Smooth muscle cell of the brain vasculature (primary cell): ENCODE results near the gene SSH2.
"Not testable (repeated sequence)": the region's sequence is repeated elsewhere in the genome, so short reads cannot be mapped to it uniquely, and the experiment has no call there.

Experiments used
- DNase-seq: peaks from one replicate; pipeline ENCODE4 v3.0.0-alpha.2; 2012; ENCODE audit warnings: low read depth, low spot score

Gene SSH2

GRCh38 chr17:29746669-29747068, 183.4 kb downstream of the SSH2 start:
- DNase-seq = no peak

DNA sequence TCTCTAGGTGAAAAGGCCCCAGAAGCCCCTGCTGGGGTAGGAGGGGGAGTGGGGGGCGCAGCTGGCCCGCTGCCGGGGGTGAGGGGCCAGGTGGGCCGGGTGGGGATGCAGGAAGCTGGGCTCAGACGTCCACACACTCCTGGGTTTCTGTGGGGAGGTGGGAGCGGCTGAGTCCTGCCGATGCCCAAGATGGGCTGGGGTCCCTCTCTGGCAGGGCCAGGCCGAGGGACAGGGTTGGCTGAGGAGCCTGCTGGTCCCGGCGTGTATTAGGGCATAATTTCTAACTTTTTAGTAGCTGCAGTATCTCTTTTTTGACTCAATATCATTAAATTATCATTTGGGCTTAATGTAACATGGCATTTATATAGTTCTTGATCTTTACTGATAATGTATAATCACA, 185.9 kb downstream of the SSH2 start:
- no peak for DNase-seq

- no peak for DNase-seq
Observed at GRCh38 chr17:29742210-29742513, 187.9 kb downstream of the SSH2 start.

GRCh38 chr17:29740017-29740416, 190.0 kb downstream of the SSH2 start:
- DNase-seq = no peak

GRCh38 chr17:29734640-29735039, 195.4 kb downstream of the SSH2 start:
- DNase-seq = no peak

- DNase-seq = no peak
Observed at GRCh38 chr17:29733166-29733565, 196.9 kb downstream of the SSH2 start.

GRCh38 chr17:29732613-29733012, 197.4 kb downstream of the SSH2 start:
- DNase-seq = no peak

DNA sequence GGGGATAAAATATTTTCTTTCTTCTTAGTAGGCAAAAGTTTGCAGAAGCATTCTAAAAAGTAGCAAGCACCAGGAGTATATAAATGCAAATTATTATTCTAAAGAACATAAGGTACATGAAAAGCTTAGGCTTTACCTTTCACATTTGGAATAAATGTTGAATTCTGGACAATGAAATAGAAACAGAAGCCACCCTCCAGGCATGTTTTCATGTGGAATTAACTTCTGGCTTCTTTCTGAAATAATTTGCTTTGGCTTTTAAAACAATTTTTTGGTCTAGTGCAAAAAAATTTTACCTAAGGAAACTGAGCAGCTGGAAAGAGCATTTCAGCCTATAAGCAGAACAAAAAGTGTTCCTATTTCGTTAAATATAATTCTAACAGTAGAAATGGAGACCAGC, 197.8 kb downstream of the SSH2 start:
- no peak for DNase-seq

- no peak for DNase-seq
Observed at GRCh38 chr17:29731589-29731929, 198.5 kb downstream of the SSH2 start.

- DNase-seq = no peak
Observed at GRCh38 chr17:29728490-29728889, 201.5 kb downstream of the SSH2 start.

- DNase-seq = no peak
Observed at GRCh38 chr17:29726715-29727252, 203.2 kb downstream of the SSH2 start.

GRCh38 chr17:29725408-29725807, 204.6 kb downstream of the SSH2 start:
- not testable (repeated sequence) for DNase-seq

DNA sequence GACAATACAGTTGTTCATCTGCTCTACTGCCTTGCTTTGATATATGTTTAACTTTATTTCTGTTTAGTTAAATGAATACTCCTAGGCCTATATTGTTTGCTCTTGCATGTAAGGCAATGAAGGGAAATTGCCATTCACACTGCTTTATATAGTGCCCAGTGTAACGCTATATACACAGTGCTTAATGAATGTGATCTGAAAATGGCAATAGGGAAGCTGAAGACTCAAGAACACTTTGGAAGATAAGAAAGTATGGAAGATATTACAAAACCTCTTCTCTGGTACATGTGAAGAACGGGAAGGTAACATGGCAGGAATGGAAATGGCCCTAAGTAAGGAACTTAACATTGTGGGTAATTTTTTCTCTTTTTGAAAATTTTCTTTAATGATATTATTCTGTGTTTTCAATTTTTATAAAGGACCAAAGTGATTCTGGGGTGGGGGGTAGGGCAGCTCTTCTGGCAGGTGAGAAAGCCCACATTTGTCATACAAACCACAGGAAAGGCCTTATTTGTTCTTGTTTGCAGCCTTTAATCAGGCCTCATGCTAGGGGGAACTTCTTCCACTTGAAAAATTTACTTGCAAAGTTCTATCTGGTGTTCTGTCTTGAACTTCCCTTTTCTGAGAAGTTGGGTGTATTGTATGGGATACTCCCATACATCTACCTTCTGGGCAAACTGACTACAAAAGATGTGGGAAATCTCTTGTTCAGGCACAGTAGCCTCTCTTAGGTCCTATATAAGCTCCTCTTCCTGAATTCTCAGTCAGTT, 206.6 kb downstream of the SSH2 start:
- no peak for DNase-seq

- no peak for DNase-seq
Observed at GRCh38 chr17:29722411-29723198, 207.4 kb downstream of the SSH2 start.

DNA sequence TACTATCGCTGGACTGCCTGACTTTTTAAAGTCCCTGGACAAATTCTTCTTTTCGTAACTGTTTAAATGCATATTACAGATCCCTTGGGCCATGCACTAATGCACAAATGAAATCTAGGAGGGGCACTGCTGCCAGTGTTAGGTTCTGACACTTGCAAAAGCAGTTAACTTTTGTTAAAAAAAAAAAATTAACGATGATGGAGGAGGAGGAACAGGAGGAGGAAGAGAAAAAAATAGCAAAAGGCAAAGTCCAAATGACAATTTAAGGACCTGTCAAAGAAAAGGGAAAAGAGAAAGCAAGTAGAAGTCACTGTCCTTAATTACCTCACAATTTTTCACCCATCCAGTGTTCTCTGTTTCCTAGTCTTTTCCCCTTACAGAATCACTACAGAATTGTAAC, 209.5 kb downstream of the SSH2 start:
- no peak for DNase-seq

- no peak for DNase-seq
Observed at GRCh38 chr17:29719469-29719868, 210.6 kb downstream of the SSH2 start.

DNA sequence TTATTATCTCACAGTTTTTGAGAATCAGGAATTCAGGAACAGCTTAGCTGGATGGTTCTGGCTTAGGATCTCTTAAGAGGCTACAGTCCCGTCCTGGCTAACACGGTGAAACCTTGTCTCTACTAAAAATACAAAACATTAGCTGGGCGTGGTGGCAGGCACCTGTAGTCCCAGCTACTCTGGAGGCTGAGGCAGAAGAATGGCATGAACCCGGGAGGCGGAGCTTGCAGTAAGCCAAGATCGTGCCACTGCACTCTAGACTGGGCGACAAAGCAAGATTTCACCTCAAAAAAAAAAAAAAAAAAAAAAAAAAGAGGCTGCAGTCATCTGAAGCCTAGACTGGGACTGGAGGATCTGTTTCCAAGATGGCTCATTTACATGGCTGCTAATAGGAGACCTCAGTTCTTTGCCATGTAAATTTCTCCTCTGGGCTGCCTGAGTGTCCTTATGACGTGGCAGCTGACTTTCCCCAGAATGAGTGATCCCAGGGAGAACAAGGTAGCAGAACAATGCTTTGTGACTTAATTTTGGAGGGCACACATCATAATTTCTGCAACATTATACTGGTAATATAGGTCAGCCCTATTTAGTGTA, 211.5 kb downstream of the SSH2 start:
- no peak for DNase-seq

DNA sequence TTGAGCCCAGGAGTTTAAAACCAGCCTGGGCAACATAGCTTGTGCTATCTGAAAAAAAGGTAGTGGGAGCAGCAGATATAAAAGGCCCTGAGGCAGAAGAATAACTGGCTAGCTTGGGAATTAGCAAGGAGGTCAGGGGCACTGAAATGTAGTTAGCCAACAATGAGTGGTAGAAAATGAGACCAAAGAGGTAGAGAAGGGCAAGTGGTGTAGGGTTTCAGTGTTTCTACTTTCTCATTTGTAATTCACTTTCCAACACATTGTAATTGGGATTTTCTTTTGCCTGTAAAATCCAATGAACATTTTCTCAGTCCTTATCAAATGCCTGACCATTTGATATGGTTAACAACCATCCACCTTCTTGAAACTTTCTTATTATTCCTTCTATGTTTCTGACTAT, 212.2 kb downstream of the SSH2 start:
- no peak for DNase-seq

DNA sequence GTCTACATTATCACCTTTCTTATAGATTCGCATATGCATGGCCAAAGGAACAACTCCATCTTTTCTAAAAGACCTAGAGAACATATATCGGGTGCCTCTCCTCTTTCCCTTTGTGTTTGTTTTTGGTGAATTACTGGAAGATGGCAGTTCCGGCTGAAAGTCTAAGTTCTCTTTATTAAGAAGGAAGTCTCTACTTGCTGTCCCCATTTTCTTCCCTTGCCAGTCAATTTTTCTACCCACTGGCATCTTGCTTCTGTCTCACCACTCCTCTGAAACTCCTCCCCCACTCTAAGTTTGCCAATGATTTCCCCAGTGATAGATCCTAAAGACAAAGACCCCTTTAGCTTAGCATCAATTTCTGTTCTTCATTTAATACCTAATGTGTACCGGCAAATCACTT, 213.5 kb downstream of the SSH2 start:
- no peak for DNase-seq

DNA sequence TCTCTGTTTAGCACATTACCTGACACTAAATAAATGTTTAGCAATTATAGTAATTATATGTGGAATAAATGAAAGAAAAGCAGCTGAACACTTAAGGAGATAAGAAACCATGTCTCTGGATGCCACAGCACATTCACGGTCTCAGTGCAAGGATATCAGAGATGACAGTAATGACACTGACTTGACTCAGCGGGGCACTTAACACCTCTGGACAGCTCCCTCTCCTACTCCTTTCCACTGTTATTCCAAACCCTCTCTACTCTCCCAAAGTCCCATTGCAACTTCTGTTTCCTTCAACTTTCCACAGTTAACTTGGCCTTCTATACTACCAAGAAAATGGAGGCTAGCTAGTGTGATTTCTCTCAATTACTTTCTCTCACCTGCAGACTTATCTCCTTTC, 214.3 kb downstream of the SSH2 start:
- DNase-seq = no peak

DNA sequence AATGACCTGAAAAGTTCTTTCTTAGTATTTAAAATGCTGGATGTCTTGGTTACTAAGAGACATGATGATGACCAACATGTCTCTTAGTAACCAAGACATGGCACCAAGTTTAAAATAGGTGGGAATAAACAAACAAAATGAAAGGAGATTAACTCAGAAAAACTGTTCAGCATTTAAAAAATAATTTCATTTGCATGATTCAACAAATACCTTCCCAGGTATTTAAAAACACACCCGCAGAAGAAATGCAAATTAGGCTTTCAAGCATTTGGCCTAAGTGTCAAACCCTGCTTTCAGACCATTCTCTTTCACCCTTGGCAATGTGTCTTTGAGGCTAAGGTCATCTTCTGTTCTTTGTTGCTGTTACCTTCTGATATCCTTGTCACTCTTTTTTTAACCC, 215.9 kb downstream of the SSH2 start:
- no peak for DNase-seq

DNA sequence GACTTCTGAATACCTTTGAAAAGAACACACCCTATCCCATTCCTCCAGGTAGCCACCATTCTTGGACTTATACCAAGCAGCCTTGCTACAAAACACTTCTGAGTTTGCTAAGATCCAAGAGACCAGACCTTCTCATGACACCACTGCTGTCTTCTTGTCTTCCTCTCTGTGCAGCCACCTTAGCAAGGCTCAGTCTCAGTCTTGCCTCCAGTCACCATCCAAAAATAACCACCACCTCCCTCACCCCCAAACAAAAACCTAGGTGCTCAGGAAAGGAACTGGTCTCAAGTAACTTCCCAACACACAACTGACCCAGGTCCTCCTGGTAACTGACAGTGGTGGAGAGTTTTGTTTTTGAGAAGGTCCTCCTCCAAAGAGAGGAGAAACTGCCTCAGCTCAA, 216.4 kb downstream of the SSH2 start:
- no peak for DNase-seq
